ENCODE data around the gene FZR1. TPM values are rescaled to one million over a fixed set of nuclear protein-coding genes. Genes with fewer than 3 reads are reported as not detected.

FZR1 gene
- total and polyA plus RNA-seq, 3 donors from 2014 or later: 91.2 to 123 (median 95.1) TPM

DNA sequence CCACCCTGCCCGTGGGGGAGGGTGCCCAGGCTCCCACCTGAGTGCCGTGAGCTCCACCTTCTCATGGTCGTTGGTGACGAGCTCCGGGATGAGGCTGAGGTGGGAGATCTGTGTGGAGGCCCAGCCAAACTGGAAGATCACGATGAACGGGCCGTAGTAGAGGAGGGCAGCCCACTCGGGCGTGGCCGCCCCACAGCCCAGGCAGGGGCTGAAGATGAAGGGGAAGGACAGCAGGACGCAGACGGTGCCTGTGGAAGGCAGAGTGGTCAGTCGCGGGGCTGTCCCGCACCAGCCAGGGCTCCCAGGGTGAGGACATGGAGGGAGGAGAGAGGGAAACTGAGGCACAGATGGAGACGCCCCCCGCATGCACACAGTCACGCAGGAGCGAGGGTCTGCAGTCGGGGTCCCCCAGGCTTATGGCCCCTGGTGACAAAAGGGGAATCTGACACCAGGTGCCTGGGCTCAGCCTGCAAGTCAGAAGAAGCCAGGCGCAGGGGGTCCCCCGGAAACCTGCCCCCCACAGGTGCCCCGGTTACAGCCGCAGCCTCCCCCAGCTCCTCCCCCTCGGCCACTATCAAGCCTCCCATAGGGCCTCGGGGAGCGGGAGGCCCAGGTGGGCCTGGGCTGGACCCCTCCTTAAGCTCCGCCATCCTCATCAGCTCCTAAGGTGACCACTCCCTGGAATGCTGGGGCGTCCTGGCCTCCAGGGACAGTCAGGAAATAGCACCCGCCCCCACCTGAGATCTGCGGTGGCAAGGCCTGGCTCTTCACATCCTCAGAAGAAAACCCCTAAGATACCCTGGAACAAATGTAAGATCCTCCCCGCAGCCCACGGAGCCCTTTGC lies 45.1 kb downstream of the FZR1 start:
- no peak for DNase-seq
- Histone ChIP-seq H3K27ac (no peak overlapping the region), H3K36me3 (ENCODE audit: low read depth, missing control alignments) (no peaks in the 10 kb centered on the region), H3K4me3 (no peak overlapping the region), H3K27me3 (no peaks in the 10 kb centered on the region), H3K9me3 (no peaks in the 10 kb centered on the region), H3K4me1 (peaks cover 9% of the 10 kb centered on the region)
- TF ChIP-seq POLR2A (IDR thresholded peaks at IDR 0.05): no peak
- TF ChIP-seq, protein P1, sequence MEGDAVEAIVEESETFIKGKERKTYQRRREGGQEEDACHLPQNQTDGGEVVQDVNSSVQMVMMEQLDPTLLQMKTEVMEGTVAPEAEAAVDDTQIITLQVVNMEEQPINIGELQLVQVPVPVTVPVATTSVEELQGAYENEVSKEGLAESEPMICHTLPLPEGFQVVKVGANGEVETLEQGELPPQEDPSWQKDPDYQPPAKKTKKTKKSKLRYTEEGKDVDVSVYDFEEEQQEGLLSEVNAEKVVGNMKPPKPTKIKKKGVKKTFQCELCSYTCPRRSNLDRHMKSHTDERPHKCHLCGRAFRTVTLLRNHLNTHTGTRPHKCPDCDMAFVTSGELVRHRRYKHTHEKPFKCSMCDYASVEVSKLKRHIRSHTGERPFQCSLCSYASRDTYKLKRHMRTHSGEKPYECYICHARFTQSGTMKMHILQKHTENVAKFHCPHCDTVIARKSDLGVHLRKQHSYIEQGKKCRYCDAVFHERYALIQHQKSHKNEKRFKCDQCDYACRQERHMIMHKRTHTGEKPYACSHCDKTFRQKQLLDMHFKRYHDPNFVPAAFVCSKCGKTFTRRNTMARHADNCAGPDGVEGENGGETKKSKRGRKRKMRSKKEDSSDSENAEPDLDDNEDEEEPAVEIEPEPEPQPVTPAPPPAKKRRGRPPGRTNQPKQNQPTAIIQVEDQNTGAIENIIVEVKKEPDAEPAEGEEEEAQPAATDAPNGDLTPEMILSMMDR (IDR thresholded peaks at IDR 0.05): no peak
- WGBS, 2 donors: 92 to 93% methylated on average over 28 to 31 of the region's 34 CpGs
- intact Hi-C loops (cut with DNase I; ENCODE audit: low total_unique reads): loop anchor here (10.0 kb wide), 1 partner anchor 64 kb away; no protein-coding TSS in a partner anchor

DNA sequence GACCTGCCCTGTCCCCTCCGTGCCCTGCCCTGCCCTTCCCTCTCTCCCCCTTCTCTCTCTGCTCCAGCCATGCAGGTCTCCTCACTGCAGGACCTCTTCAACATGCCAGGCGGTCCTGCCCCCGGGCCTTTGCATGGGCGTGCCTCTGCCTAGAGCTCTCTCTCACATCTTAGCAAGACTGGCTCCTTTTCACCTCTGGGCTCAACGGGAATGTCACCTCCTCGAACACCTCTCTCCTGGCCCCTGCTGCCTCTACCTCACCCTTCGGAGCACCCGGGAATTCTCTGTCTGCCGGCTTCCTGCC lies 45.6 kb downstream of the FZR1 start:
- Histone ChIP-seq H3K4me1 (peaks cover 10% of the 10 kb centered on the region), H3K9me3 (no peaks in the 10 kb centered on the region), H3K4me3 (no peak overlapping the region), H3K36me3 (ENCODE audit: low read depth, missing control alignments) (no peaks in the 10 kb centered on the region), H3K27ac (no peak overlapping the region), H3K27me3 (no peaks in the 10 kb centered on the region)
- 79 to 84% methylated on average over 9 of the region's 9 CpGs for WGBS, 2 donors
- TF ChIP-seq, protein P1 (IDR thresholded peaks at IDR 0.05): no peak
- TF ChIP-seq POLR2A (IDR thresholded peaks at IDR 0.05): no peak
- DNase-seq: no peak
- intact Hi-C loops (cut with DNase I; ENCODE audit: low total_unique reads): loop anchor here (10.0 kb wide), 1 partner anchor 63 kb away; no protein-coding TSS in a partner anchor

DNA sequence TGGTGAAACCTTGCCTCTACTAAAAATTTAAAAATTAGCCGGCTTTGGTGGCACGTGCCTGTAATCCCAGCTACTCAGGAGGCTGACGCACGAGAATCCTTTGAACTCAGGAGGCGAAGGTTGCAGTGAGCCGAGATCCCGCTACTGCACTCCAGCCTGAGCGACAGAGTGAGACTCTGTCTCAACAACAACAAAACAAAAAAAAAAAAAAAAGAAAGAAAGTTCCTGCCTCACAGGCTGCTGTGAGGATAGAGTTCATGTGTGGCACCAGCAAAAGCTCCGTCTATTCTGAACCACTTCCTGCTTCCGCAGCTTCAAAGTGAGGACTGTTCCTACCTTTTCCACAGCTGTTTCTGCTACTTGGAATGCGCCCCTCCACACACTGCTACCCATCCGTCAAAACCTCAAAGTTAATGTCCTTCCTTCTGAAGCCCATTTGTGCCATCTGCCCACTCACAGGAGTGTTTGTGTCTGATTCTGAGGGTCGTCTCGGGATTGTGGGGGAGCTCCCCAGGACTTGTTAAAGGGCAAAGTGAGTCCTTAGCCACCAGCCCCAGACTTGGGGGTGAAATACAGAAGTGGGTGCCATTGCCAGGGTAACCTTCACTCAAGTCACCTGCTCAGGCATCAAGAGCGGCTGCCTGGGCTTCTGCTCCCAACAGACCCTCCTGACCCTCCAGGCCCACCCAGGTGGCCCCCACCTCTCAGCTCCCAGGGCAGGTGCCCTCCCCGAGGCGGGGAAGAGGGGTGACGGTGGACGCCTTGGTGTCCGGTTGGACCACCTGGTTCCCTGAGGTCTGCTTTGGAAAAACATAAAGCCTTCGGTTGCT lies 48.4 kb downstream of the FZR1 start:
- H3K27ac ChIP-seq: no peak overlapping the region
- intact Hi-C loops (cut with DNase I; ENCODE audit: low total_unique reads): loop anchor here (10.0 kb wide), 1 partner anchor 60 kb away; no protein-coding TSS in a partner anchor
- H3K9me3 ChIP-seq: no peaks in the 10 kb centered on the region
- peaks cover 16% of the 10 kb centered on the region for H3K4me1 ChIP-seq
- WGBS, 2 donors: 83% methylated on average over 21 of the region's 21 CpGs
- no peaks in the 10 kb centered on the region for H3K36me3 ChIP-seq (ENCODE audit: low read depth, missing control alignments)
- no peak overlapping the region for H3K4me3 ChIP-seq
- TF ChIP-seq POLR2A (IDR thresholded peaks at IDR 0.05): no peak
- no peaks in the 10 kb centered on the region for H3K27me3 ChIP-seq
- DNase-seq: no peak

DNA sequence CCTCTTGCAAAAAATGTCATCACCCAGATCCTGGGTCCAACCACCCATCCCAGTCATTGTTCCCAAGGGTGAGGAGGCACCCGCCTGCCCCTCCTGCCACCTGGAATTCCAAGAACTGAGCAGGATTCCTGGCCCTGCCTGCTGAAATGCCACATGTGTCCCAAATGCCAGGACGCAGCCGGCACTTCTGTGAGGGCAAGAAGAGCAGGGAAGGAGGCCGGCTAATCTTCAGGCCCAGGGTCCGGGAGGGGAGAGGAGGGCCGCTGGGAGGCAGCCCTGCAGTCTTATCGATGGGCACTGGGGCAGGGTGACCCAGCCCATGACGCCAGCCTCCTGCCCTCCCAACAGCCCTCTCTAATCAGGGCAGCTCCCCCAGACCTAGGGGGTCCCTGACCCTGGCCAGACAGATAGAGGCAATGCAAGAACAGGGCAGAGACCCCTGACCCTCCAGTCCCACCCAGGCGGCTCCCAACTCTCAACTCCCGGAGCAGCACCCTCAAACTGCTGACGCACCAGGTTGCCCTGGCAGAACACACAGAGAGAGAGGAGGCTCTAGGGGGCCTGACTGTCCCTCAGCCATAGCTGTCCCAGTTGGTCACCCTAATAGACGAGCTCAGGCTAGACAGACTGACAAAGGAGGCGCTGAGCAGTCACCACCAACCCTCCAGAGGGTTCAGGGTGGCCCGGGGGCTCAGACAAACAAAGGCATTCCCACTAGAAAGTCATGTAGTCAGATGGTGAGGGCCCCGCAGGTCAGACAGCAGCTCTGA lies 49.7 kb downstream of the FZR1 start:
- H3K4me1 ChIP-seq: peaks cover 16% of the 10 kb centered on the region
- H3K4me3 ChIP-seq: peak overlapping the region in 1 of 2 donors; percentile 76
- H3K27ac ChIP-seq: no peak overlapping the region
- no peaks in the 10 kb centered on the region for H3K36me3 ChIP-seq (ENCODE audit: low read depth, missing control alignments)
- 61 to 64% methylated on average over 7 to 15 of the region's 15 CpGs for WGBS, 2 donors
- no peaks in the 10 kb centered on the region for H3K27me3 ChIP-seq
- intact Hi-C loops (cut with DNase I; ENCODE audit: low total_unique reads): loop anchor here (10.0 kb wide), 1 partner anchor 59 kb away; no protein-coding TSS in a partner anchor
- no peak for DNase-seq
- TF ChIP-seq POLR2A (IDR thresholded peaks at IDR 0.05): no peak
- TF ChIP-seq, protein P1 (IDR thresholded peaks at IDR 0.05): no peak
- H3K9me3 ChIP-seq: no peaks in the 10 kb centered on the region

Measured in testis (tissue), 3 donors.